GM21786 (cell line): ENCODE data around the gene KIFAP3.
"Not testable (repeated sequence)": the region's sequence is repeated elsewhere in the genome, so short reads cannot be mapped to it uniquely, and the experiment has no call there.

Source experiments
- ATAC-seq: cut with Tn5 transposase; IDR thresholded peaks from one replicate; pipeline ENCODE4 v1.9.1; 2021; ENCODE audit not compliant: unreplicated experiment

The KIFAP3 gene

DNA sequence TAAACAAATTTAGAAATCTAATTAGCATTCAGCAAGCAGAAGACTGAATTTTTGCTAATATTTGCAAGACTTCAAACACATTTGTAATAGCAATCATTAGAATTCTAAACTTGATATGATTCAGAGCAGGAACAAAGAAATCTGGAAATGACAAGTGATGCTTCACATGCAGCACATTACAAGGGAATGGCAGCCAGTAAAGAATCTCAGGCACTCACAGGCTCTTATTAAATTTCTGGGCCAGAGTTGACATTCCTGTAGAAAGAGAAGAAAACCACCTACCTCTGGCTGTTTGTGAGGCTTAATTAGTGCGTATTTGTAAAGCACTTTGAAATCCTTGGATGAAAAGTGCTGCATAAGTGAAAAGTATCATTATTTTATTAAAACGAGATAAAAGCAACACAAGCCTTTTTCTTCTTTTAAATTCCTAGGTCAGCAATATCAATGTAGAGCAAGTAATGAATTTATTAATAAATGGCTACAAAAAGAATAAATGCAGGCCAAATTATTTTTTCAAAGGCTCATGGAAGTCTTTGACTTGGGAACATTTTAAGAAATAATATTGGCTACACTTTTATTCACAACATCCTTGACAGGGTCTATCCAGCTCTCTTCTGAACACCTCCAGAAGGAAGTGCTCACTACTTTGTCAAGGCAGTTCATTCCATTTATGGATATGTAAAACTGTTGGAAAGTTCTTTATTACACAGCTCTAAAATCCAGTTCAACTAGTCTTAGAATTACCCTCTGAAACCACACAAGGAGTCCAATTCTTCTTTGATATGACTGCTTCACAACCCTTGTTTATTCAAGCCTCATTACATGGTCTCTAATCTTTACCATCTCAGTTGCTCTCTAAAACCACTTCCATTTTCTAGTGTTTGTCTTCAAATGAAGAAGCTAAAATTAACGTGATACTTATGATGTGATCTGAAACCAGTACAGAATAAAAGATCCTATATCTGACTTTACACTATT lies 148.7 kb downstream of the KIFAP3 start:
- peak; percentile 73 for ATAC-seq

DNA sequence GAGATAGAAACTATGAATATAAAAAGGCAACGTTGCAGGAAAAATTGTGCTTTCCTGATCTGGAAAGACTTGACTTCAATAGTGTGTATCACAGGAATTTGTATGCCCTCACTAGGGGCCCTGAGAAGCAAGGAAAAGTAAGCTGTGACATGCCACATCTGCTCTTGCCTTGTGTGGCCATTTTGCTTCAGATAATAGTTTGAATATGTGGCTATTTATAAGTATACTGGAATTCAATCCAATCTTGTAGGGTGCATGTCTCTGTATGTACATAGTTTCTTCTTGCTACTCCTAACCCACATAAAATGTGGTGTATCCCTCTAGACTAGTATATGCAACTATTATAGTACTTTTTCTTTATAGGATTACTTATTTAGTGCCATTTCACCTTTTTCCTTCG lies 149.7 kb downstream of the KIFAP3 start:
- ATAC-seq: no peak

DNA sequence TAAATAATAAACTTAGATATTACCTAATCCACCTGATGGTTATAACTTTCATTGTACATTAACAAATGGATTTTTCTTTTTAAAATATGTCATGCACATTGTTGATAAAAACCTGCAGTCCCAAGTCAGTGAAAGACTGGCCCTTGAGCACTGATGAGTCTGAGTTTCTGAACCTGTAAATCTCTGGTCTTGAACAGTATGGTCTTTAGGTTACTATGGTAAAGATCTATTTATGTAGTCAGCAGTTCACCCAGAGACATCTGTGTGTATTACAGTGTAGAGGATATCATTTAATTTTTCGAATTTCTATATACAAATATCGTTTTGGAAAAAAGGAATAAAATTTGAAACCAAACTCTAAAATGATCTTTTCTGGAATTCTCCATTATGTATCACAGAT lies 150.4 kb downstream of the KIFAP3 start:
- ATAC-seq: no peak

DNA sequence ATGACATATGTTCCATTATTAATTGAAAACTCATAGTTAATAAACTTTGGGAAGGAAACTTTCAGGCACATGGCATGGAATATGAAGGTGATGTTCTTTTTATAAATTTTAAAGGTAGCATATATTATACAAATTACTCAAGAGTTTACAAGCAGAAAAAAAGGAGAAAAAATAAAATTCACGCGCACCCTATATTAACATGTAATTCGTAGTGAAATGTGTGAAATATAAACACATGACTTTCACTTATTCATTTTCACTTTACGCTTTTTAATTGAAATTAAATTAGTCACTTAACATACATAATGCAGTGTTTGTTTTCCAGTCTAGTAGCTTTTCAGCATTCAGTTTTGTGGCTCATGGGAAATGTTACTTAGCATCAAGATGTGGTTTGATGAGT lies 153.4 kb downstream of the KIFAP3 start:
- no peak for ATAC-seq

DNA sequence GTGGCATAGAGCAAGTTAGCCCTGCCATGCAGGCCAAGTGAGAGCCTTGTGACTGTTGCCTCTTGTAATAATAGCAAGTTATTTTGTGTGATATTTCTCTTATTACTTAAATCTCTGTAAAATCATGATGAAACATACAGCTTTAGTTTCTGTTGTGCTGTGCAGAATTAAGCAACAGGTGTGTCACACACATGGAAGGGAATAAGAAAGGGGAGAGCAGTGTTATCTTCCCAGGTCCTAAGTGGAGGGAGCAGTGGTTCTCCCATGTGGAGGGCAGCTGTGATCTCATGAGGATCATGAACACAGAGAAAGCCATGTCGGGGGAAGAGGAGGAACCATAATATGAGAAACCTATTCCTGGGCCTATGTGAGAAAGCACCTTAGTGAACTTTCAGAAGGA lies 155.6 kb downstream of the KIFAP3 start:
- no peak for ATAC-seq

DNA sequence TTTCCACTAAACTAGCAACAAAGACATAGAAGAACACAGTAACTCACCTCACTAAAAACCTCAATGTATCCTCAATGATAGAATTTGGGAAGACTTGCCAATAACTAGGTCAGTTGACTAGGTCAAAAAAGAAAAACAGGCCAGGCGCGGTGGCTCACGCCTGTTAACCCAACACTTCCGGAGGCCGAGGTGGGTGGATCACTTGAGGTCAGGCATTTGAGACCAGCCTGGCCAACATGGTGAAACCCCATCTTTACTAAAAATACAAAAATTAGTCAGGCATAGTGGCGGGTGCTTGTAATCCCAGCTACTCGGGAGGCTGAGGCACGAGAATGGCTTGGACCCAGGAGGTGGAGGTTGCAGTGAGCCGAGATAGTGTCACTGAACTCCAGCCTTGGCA lies 156.3 kb downstream of the KIFAP3 start:
- ATAC-seq: not testable (repeated sequence)

DNA sequence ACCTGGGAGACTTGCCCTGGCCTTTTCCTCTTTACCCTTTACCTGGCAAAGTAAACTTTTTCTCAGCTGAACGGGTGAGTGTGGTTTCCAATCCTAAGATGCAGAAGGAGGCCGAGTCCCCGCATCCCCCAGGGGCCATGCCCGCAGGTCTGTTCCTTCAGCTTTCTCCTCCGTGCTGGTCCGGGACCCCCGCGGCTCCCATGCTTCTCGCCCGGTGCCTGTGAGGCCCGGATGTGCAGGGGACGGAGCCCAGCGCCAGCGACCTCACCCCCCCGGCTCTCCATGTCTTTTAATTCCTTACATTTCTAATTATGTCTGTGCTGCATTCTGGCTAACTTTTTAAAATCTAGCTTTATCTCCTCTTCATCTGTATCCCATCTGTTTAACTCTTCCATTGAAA lies 159.3 kb downstream of the KIFAP3 start:
- no peak for ATAC-seq

DNA sequence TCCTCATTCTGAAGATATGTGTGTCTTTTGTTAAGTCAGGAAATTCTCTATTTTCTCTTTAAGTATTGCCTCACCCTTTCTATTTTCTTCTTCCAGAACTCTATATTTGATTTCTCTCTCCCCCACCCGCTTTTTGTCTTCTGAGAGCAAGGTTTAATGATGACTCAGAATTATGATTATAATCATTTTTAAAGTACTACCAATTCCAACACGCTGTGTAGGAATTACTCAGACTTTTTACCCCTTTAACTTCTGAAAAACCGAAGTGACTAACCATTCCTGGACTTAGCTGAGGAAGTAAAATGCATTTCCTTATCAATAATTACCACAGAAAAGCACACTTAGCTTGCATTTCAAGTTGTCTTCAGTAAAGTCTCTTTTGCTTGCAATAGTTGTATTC lies 160.0 kb downstream of the KIFAP3 start:
- no peak for ATAC-seq

DNA sequence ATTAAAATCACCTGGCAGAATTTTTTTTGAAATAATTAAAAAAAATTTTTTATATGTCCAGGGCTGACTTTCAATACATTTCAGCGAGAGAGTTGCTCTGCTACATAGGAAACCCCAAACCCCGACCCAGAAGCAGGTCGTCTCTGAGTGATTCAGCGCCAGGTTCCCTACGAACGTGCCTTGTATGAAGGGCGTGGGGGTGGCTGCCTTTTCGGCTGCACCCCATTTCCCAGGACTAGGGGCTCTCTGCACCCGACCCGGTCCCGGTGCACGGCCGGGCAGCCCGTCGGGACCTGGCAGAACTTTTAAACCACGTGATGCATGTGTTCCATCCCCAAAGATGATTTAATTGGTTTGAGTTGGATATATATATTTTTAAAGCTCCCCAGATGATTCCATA lies 165.0 kb downstream of the KIFAP3 start:
- no peak for ATAC-seq

DNA sequence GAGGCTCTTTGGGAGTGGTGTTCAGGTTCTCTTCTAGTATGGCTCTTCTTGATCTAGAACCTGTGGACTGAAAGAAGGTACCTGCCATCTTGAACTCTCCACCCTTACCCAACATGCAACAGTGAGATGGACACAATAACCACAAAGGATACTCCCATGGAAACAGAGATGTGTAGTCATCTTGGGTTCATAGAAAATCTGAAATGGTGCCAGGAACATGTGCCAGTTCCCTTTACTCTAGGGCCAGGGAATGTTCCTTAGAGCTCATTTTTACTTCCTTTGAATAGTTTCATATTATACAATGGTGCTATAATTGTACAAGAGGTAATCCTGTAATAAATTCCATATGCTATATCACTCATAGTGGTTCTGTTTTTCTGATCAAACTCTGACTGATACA lies 167.6 kb downstream of the KIFAP3 start:
- ATAC-seq: no peak

DNA sequence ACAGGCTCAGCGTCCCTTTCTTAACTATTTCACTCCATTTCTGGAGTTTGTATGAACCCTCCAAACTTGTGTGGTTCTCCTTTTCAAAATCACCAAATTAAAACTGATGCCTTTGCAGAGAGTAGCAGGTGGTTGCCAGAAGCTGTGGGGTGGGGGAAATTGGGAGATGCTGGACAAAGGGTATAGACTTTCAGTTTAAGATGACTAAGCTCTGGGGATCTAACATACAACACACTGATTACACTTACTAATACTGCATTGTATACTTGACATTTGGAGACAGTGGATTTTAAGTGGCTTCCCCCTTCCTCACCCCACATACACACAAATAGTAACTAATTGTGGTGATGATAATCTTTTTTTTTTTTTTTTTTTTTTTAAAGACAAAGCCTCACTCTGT lies 169.7 kb downstream of the KIFAP3 start:
- ATAC-seq: no peak

DNA sequence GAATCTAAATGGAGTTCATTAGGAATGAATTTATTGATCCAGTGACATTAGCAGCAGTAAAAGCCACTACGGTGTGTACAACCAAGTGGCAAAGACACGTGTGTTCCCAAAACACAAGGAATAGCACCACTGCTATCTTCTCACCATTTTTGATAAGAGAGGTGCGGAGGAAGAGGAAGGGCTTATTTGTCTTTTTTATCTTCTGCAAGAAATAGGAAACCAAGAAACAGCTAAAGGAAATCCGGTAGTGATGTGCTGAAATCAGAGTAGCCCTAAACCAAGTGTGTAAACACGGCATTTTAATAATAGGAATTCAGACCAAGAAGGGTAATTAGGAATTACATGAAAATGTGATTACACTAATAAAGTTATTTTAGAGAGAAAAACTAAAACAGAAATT lies 171.7 kb downstream of the KIFAP3 start:
- no peak for ATAC-seq

DNA sequence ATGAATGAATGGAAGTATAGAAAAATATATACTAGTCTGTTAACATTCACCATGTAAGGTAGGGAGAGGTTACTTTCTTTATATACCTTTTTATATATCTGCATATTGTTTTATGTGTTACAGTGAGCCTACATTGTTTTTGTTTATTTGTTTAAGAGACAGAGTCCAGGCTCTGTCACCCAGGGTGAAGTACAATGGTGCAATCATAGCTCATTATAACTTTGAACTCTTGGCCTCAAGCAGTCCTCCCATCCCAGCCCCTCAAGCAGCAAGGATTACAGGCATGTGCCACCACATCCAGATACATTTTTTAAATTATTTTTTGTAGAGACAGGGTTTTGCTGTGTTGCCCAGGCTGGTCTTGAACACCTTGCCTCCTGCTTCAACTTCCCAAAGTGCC lies 173.4 kb downstream of the KIFAP3 start:
- ATAC-seq: no peak

DNA sequence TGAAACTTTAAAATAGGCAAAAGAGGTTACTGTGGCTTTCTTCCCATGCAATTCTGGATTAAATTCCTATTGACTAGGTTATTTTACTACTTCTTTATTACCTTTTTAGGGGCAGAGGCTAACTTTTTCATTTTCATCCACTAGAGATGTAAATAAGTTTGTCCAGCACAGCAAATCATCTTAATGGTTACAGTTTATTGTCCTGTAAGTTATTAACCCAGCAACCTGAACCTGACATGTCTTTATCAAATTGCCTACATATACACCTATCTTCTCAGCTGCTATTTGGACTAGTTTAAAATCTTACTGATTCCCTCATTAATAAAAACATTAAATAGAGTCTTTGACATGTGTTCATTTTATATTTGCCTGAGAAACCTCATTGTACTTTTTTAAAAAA lies 173.9 kb downstream of the KIFAP3 start:
- no peak for ATAC-seq

DNA sequence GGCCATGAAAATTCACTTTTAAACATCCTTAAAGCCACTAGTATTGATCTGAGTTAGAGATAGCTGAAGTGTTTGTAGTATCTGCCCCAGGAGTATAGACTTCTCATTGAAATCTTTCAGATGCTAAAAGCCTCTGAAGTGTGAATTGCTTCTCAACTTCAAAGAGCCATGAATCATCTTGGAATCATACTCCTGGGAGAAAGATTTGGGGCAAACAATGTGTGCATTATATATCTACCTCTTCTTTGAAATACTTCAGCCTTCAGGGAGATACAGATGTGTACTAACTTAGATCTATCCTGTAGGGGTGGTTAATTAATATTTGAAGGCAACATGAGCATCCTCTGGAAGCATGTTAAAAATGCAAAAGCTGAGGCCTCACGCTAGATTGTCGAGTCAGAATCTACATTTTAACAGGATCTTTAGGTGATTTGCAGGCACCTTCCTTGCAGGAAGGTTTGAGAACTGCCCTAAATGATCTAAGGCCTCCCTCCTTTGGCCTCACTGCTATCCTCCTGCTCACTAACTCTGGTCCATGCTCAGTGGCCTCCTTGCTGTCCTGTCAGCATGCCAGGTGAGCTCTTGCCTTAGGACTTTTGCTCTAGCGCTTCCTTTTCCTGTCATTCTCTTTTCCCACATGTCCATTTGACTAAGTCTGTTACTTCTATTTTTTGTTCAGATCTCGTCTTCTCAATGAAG lies 174.8 kb downstream of the KIFAP3 start:
- ATAC-seq: no peak

DNA sequence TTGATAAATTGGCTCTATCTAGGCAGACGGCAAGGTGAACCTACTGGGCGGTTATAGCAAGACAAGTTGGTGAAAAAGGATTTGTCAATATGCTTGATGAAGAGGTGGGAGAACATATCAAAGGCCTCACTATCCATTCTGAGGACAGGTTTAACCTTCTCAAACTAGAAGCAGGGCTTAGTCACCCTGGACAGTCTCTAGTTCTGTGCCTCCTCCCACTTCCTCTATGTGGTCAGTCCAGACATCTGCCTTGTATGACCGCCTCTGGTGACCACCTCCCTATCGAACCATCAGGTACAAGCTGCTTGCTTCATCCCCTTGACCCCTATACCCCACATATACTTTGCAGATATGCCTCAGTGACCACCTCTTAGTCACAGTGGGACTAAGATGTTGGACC lies 178.5 kb downstream of the KIFAP3 start:
- no peak for ATAC-seq

DNA sequence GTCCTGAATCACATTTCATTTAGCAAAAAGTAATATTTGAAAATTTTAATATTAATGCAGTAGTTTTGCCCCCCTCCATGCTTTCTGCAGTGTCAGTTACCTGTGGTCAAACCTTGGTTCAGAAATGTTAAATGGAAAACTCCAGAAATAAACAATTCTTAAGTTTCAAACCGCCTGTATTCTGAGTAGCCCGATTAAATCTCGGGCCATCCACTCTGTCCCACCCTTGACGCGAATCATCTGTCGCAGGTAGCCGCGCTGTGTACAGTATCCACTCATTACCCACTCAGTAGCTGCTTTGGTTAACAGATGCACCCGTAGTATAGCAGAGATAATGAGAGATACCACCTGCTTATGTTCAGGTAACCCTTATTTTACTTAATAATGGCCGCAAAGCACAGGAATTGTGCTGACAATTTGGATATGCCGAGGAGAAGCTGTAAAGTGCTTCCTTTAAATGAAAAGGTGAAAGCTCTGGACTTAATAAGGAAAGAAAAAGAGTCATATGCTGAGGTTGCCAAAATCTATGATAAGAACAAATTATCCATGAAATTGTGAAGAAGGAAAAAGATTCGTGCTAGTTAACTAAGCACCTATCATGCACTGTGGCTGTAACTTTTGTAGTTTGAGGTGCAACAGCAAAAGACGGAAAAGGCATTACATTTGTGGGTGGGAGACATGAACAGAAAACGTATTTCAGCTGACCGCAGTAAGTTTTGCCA lies 179.9 kb downstream of the KIFAP3 start:
- ATAC-seq: no peak

DNA sequence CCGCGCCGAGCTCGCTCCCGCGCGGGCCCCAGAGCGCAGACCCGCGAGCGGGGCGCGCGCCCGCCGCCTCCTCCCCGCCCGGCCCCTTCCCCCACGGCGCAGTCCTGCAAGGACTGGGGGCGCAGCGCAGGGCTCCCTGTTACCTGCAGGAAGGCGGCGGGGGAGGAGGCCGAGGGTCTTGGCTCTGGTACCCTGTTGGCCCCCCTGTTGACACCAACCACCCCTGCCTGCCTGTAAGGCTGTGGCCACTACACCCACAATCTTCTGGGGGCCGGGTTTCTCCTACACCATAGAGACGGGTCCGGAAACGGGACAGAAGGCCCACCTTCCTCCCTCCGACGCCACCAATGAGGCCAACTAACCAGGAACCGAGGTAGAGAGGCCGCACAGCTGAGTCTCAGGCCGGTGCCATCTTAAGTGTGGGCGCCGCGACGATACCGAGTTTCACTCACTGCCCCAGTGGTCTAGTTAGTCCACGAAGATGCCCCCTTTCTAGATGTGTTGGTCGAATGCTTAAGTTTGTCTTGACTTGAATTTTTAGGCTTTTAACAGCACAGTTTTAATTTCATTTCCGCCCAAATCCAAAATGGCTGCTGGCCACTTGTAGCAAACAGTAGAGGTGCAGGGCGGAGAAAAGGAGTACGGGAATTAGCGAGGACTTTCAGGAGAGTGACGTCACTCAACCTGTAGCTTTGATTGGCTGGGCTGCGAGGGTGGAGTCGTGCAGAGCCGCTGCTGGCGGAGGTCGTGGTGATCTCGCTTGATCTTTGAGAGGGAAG lies 180.7 kb downstream of the KIFAP3 start, which contains the start of gene SCYL3:
SCYL3 (minus strand) TSS at position 252 of the 779 bp plus-strand sequence. CDS start 5,056 bp downstream, outside the sequence.
- ATAC-seq: peak; percentile 85

DNA sequence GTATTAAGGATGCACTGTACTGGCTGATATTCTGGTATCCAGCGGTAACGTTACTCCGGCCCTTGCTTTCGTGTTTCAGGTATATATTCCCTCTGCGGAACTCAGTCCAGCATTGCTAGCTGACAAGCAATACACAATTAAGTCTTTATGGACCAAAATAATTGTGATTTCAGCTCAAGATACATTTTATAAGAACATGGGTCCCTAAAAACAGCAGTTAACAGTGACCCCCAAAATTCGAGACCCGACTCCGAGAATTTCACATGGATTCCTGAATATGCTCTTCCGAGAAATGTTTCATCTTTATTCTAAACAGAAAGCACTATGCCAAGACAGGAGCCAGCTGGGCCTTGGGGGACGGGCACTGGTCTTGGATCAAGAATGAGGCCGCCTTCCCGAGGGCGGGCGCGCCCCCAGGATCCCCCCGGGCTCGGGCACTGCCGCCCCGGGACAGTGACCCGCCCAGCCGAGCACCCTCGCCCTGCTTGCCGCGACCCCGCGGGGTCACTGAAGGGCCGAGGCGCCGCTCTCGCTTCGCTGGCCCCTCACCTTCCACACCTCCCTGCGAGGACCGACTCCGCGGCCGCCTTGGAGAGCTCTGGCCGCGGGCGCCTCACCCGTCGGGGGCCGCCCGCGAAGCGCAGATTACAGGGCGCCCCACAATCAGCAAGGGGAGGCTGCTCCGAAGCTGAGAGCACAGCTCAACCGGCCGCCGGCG lies 181.4 kb downstream of the KIFAP3 start:
- ATAC-seq: peak; percentile 4
